Measurements from ENCODE around the gene KATNIP.
"Not testable (repeated sequence)": the region's sequence is repeated elsewhere in the genome, so short reads cannot be mapped to it uniquely, and the experiment has no call there.

Gene KATNIP

GRCh38 chr16:27538528-27538927, 11.4 kb upstream of the KATNIP start:
- no peak for FAIRE-seq

DNA sequence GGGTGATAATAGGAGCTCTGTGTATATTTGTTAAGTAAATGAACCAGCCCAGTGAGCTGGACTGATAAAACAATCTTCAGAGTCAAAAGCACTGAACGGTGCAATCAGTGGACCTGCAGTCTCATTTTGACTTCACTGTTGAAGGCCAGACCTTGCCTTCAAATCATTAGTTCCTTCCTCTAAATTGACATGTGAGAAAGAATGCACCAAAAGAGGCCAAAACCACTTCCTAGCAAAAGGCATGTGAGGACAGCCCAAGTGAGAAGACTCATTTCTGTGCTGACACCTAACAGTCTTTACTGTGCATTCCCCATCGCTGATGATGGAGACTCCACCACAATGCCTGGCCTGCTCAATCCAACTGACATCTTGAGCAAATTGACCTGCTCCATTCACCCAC, 10.8 kb upstream of the KATNIP start:
- FAIRE-seq = no peak

- no peak for FAIRE-seq
Observed at GRCh38 chr16:27539636-27540035, 10.3 kb upstream of the KATNIP start.

DNA sequence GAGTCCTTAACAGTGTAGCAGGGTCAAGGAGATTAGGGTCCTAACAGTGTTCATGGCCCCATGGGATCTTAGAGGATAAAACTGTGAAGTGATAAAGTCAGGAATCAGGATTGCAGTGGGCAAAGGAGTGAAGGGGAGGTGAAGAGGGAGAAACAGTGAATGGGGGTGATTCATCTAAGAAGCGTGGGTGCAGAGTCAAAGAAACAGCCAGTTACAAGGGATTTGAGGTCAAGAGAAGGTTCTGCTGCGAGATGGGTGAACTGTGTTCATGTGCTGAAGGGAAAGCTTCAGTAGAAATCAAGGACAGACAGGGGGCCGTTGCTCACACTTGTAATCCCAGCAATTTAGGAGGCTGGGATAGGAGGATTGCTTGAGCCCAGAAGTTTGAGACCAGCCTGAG, 6.1 kb upstream of the KATNIP start:
- FAIRE-seq = no peak

GRCh38 chr16:27544671-27545070, 5.3 kb upstream of the KATNIP start:
- no peak for FAIRE-seq

- FAIRE-seq = no peak
Observed at GRCh38 chr16:27547134-27547533, 2.8 kb upstream of the KATNIP start.

GRCh38 chr16:27547851-27548250, 2.1 kb upstream of the KATNIP start:
- FAIRE-seq = no peak

- FAIRE-seq = no peak
Observed at GRCh38 chr16:27549464-27549745, 539 bp upstream of the KATNIP start.

DNA sequence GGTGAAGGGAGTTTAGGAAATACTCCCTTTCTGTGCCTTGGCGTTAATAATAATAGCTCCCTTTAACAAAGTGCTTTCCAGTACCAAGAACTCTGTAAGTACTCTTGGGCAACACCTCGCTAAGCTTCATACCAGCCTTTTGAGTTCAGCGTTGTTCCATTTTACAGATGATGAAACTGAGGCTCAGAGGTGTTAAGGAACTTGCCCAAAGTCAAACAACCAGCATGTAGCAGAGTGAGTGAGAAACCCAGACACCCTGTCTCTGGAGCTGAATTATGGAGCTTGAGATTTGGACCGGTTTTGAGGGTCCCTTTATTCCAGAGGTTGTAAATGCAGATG, 607 bp downstream of the KATNIP start:
- FAIRE-seq = no peak

DNA sequence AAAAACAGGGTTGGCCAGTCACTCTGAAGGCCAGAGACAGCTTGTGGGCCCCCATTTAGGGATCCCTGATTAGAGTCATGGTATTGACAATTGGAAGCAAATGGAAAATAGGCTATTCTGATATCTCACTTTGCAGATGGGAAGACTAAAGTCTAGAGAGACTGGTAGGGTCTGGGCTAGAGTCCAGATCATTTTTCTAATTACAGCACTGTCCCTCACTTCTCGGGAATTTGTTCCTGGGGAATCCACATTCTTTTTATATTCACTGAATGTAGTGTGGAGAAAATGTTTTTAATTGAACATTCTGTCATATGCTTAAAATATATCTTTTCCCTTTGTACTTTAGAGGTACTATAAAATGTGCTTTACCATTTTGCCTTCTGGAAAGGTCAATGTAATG, 1.1 kb downstream of the KATNIP start:
- no peak for FAIRE-seq

DNA sequence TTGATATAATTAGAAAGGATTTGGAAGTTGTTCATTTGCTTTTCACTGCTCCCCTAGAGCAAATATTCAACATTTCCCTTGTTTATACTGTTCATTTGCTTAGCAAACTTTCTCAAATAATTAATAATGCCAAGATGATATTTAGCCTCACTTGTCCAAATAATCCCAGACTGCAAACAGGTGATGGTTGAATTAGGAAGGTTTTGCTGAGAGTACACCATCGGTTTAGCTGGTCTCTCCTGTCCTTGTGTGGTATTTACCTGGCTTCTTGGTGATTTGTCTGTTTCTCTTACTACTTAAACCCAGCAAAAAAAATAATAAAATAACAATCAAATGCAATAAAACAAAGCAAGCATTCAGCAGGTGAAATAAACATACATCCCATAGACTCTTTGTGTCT, 6.5 kb downstream of the KATNIP start:
- no peak for FAIRE-seq

DNA sequence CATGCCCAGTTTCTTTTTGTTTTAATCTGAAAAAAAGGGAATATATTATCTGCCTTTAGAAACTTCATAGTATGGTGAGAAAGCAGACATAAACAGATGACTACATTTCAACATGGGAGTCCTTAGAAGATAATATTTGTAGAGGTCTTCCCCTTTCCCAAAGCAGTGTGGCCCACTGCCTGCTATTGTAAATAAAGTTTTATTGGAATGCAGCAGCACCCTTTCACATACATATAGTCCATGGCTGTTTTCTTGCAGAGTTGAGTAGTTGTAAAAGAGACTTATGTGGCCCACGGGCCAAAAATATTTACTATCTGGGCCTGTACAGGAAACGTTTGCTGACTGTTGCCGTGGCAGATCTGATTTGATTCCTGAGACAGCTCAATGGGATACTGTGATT, 8.5 kb downstream of the KATNIP start:
- FAIRE-seq = no peak

DNA sequence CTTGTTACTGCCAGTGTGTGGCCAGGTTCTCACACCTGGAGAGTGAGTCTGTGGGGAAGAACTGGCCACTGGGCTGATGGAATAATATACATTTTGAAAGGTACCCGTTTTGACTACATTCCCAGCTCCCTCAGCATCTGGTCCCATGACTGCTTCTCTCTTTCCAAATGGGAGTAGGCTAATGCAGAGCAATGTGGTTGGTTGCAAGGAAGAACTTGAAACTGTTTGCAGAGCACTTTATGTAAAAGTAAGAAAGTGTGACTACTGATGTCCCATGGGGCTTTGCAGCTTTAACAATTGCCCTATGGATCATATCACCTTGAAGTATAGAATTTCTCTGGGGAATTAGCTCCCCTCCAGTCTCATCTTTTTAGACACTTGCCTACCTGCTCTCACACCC, 9.0 kb downstream of the KATNIP start:
- FAIRE-seq = no peak

- no peak for FAIRE-seq
Observed at GRCh38 chr16:27561216-27561615, 11.3 kb downstream of the KATNIP start.

GRCh38 chr16:27564224-27564623, 14.3 kb downstream of the KATNIP start:
- no peak for FAIRE-seq

DNA sequence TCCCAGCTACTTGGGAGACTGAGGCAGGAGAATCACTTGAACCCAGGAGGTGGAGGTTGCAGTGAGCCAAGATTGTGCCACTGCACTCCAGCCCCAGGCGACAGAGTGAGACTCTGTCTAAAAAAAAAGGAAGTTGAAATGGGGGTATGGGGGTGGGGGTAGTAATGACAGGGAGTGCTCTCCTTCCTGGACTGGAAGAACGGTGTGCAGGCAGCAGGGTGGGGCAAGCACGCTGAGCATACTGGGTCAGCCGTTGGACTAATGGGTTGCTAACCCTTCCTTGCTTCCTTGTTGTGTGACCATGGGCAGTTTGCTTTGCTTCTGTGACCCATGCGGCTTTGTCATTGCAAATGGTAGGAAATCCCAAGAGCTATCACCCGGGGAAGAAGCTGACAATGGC, 16.5 kb downstream of the KATNIP start:
- FAIRE-seq = no peak

GRCh38 chr16:27568077-27568476, 18.1 kb downstream of the KATNIP start:
- FAIRE-seq = no peak

- not testable (repeated sequence) for FAIRE-seq
Observed at GRCh38 chr16:27570986-27571385, 21.0 kb downstream of the KATNIP start.

- FAIRE-seq = no peak
Observed at GRCh38 chr16:27571433-27572326, 21.7 kb downstream of the KATNIP start.

GRCh38 chr16:27572711-27573110, 22.8 kb downstream of the KATNIP start:
- FAIRE-seq = no peak

GRCh38 chr16:27576729-27577128, 26.8 kb downstream of the KATNIP start:
- FAIRE-seq = no peak

DNA sequence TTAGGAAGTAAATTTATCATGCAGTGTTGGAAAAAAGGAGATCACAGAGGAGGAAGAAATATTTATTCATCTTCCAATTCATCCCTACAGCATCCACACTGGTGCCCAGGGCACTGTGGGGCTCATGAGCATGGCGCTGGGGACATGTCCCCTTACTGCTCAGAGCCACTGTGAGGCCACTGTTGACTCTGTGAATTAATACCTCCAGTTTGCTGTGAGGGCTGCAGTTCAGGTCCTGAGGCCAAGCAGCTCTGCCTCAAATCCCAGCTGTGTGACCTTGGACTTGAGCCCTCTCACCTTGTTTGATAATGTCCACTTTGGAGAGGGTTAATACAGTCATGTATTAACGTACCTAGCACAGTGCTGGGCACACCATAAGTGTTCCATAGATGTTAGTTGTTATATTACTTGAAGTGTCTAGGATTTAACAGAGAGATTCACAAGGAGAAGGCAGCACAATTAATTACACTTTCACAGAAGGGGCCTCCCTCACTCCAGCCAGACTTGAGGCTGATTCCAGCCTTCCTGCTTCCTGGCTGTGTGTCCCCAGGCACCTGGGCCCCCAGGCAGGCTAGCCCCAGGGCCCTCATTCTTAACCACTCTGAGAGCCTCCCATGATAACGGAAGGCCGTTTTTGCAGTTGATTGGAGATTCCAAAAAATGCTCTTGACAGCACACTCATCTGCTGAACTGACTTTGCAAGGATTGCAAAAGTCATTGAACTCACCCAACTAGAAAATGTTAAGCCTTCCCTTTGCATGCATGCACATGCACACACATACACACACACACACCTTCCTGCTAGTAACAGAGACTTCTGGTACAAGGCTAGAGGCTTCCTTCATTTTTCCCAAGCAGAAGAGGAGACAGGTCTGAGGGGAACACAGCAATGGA, 29.4 kb downstream of the KATNIP start:
- FAIRE-seq = no peak

DNA sequence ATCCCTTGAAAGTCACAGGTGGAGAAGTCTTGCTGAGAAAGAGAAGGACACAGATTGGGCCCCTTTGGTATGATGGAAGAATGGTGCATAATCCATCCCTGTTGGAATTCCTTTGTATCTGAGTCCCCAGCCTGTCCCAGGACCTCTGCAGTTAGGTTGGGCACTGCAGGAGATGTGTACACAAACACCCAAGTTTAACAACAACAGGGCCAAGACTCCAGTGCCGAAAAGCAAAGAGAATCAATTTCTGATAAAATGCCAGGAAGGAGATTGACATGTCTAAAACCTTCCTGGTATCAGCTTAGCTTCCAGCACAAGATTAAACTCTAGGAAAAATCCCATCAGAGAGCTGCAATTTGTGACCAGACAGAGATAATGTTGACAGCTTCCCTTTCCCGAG, 32.9 kb downstream of the KATNIP start:
- no peak for FAIRE-seq

DNA sequence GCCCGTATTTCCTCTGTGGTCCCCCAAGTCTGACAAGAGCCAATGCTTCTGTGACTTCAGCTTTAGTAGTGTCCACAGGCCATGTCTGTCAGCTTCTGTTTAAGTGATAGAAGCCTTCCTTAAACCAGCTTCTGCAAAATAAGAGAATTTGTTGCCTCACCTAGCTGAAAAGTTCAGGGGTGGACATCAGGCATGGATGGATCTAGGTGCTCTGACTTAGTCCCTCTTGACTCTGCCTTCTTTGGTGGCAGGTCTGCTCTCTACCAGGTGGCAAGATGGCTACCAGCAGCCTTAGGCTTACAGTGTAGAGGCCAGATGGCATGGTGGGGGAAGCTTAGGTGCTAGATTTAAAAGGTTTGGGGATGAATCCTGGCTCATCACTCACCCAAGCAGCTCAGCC, 33.7 kb downstream of the KATNIP start:
- FAIRE-seq = no peak

Data from colon (tissue), 2 donors.